Measurements from ENCODE around the gene ADI1.

DNA sequence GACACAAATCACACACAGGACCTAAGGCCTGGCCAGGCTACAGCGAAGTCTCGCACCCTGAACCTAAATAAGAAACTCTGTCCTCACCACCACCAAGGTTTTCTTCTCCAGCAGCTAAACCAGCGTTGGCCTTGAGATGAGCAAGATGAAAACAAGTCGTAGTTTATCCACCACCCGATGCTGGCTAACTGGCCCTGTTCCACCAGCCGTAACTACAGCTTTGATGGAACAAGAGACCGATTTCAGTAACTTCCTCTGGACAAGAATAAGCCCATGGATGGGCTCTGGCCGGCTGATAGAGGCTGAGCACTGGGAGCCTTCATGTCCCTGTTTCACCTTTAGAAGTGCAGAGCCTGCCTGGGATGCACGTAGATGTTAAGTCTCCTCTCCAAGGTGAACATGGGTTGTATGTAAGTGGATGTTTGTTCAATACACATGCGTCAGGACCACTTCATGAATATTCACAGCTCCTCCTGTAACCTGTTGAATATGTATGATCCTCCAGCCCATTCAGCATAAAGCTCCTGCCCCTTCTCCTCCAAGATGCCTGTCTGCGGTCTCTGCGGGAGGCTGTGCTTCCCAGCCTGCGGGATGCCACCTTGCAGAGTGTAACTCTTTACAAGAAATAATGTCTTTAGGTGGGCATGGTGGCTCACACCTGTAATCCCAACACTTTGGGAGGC is 24.2 kb downstream of the ADI1 start:
- no peak for TF ChIP-seq TAF1 (IDR thresholded peaks at IDR 0.05; ENCODE audit: borderline replicate concordance, low read depth, low read length)
- TF ChIP-seq POLR2A (IDR thresholded peaks at IDR 0.05; ENCODE audit: low read depth, low read length) = no peak
- TF ChIP-seq POLR2AphosphoS5 (IDR thresholded peaks at IDR 0.05; ENCODE audit: low read depth, low read length) = no peak

Data from GM12892 (cell line).